ENCODE results near the gene KLF13.

The KLF13 gene

DNA sequence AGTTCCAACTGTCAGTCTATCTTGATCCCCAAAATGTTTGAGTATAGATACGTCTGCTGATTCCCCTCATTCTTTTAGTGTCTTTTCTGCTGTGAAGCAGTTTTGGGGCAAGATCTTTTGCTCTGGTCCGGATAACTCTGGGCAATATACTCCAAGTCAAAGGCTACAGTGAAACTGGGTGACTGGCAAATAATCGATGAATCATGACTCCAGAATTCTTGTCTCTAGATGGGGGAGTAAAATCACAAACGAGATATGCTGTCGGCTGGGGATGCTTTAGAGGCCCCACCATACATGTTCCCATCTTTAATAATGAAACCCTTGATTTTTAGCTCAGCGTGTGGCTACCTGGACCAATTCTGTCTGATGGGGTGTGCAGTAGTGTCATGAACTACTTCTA, 76.5 kb downstream of the KLF13 start:
- DNase-seq (ENCODE audit: low spot score) = no peak
- in situ Hi-C loops (cut with MboI; ENCODE audit: low pct_unique_long_range_greater_than_20kb, low sequenced_read_pairs, unreplicated experiment) = no loop called here
- TF ChIP-seq CTCF (IDR thresholded peaks at IDR 0.05; ENCODE audit: extremely low read depth, insufficient read depth, missing control alignments) = no peak

DNA sequence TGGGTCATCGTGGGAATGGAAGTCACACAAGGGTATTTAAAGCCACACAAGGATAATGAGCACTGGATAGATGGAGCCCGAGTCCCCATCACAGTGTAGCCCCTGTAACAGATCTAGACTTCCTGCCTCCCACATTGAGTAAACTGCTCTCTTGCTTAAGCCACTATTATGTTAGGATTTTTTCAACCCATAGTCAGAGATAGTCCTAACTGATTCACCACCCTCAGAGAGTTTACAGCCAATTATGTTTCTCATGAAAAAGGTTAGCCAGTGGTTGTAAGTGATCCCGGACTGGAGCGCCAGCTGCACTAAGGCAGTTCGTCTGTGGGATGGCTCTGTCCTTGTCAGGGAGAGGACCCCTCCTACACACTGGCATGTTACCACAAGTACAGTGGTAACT, 77.0 kb downstream of the KLF13 start:
- no peak for TF ChIP-seq CTCF (IDR thresholded peaks at IDR 0.05; ENCODE audit: extremely low read depth, insufficient read depth, missing control alignments)
- in situ Hi-C loops (cut with MboI; ENCODE audit: low pct_unique_long_range_greater_than_20kb, low sequenced_read_pairs, unreplicated experiment) = no loop called here
- DNase-seq (ENCODE audit: low spot score) = no peak

DNA sequence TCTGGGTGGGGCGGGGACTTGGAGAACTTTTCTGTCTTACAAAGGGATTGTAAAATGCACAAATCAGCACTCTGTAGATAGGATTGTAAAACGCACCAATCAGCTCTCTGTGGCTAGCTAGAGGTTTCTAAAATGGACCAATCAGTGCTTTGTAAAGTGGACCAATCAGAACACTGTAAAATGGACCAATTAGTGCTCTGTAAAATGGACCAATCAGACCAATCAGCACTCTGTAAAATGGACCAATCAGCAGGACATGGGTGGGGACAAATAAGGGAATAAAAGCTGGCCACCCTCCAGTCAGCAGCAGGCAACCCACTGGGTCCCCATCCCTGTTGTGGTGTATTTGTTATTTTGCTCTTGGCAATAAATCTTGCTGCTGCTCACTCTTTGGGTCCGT, 77.7 kb downstream of the KLF13 start:
- no peak for DNase-seq (ENCODE audit: low spot score)
- in situ Hi-C loops (cut with MboI; ENCODE audit: low pct_unique_long_range_greater_than_20kb, low sequenced_read_pairs, unreplicated experiment) = no loop called here
- TF ChIP-seq CTCF (IDR thresholded peaks at IDR 0.05; ENCODE audit: extremely low read depth, insufficient read depth, missing control alignments) = no peak

DNA sequence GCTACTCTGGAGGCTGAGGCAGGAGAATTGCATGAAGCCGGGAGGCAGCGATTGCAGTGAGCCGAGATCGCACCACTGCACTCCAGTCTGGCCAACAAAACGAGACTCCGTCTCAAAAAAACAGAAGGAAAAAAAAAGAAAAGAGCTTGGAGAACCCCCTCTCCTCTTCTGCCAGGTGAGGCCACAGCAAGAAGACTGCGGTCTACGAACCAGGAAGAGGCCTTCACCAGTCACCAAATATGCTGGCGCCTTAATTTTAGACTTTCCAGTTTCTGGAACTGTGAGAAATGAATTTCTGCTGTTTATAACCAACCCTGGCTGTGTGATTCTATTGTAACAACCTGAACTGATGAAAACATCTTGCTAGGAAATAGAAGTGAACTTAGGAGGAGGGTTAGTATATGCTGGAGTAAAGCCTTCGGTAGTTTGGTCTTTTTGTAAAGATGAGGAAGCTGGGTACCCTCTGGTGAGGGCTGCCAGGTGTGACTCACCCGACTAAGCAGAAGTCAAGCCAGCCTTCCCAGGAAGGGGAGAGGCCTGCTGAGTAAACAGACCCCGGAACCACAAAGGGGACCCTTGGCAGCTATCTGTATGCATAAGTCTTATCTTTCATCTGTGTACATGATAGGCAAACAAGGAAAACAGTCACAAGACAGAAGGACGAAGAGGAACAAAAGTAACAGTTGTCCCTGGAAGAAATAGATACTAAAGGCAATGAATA, 78.7 kb downstream of the KLF13 start:
- TF ChIP-seq CTCF (IDR thresholded peaks at IDR 0.05; ENCODE audit: extremely low read depth, insufficient read depth, missing control alignments) = no peak
- DNase-seq (ENCODE audit: low spot score) = no peak
- in situ Hi-C loops (cut with MboI; ENCODE audit: low pct_unique_long_range_greater_than_20kb, low sequenced_read_pairs, unreplicated experiment) = no loop called here

DNA sequence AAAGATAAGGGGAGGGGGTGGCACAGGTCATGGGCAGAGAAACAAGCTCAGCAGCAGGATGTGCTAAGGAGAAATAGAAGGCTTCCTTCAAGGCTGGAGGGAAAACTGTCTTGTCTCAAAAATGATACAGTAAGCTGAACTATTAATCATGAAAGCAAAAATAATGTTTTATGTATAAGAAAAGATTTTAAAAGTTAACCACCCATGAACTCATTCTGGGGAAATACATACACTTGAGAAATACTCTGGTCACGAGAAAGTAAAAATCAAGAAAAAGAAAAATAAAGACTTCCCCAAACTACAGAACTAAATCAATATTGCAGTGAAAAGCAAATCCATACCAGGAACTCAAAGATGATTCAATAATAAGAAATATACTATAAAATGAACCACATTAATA, 80.7 kb downstream of the KLF13 start:
- in situ Hi-C loops (cut with MboI; ENCODE audit: low pct_unique_long_range_greater_than_20kb, low sequenced_read_pairs, unreplicated experiment) = no loop called here

GRCh38 chr15:31407851-31408250, 81.2 kb downstream of the KLF13 start:
- no peak for TF ChIP-seq CTCF (IDR thresholded peaks at IDR 0.05; ENCODE audit: extremely low read depth, insufficient read depth, missing control alignments)
- in situ Hi-C loops (cut with MboI; ENCODE audit: low pct_unique_long_range_greater_than_20kb, low sequenced_read_pairs, unreplicated experiment) = no loop called here
- no peak for DNase-seq (ENCODE audit: low spot score)

More for the DNA sequence above, 80.7 kb downstream of the KLF13 start:
- TF ChIP-seq CTCF (IDR thresholded peaks at IDR 0.05; ENCODE audit: extremely low read depth, insufficient read depth, missing control alignments) = no peak
- DNase-seq (ENCODE audit: low spot score) = no peak

All from GM13977 (cell line).